ENCODE results near the gene SFXN2.

The SFXN2 gene

DNA sequence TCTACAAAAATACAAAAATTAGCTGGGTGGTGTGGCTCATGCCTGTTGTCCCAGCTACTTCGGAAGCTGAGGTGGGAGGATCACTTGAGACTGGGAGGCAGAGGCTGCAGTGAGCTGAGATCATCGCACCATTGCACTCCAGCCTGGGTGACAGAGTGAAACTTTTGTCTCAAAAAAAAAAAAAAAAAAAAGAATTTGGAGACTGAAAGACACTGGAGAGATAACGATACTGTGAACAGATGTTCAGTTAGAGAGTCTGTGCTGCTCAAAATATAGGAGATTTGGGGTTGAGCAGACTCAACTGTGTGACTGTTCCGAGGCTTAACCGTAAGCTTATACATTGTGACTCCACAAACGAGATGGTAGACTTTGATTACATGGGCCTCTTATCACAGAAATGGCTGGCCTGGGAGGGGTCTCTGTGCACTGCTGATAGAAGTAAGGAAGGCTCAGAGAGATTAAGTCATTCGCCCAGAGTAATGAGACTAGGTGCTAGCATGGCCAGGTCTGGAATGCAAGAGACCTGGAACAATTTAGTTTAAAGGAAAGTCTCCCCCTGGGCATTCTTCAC lies 48.7 kb downstream of the SFXN2 start:
- intact Hi-C loops (cut with DNase I) = no loop called here
- DNase-seq = no peak

DNA sequence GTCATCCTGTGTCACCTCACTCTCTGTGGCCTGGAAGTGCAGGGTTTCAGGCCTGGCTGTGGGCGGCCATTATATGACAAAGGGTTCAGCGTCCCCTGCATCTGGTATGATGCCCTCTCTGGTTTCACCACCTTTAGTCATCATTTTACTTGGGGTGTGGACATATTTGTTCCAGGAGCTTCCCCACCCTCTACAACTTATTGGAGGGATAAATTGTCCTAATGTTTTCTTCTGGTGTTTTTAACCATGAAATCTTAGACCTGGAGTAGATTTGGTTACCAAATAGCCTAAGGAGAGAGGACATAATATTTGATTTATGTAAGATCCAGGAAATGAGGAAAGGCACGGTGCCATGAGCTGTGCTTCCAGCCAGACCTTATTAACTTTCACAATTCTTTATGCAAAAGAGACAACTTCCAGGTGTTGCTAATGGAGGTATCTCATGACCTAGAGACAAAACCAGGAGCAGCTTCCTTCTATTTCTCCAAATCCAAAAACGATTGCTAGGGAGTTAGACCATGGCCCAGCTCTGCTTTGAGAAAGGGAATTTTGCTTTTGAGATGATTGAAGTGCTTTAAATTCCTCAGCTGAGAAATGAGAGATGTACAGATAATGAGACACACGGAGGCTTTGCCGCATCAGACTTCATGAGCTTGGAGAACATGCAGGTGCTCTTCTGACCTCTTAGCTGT lies 50.2 kb downstream of the SFXN2 start:
- intact Hi-C loops (cut with DNase I) = no loop called here
- DNase-seq = no peak

DNA sequence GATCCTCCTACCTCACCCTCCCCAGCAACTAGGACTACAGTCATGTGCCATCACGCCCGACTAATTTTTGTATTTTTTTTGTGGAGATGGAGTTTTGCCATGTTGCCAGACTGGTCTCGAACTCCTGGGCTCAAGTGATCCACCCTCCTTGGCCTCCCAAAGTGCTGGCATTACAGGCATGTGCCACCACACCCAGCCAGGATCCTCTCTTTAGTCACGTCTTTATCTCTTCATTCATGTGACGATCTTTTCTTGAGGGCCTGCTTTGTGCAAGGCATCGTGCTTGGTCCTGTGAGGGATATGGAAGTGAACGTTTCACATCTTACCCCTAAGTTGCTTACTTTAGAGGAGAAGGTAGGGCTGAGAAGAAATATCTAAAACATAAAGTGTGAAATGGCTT lies 50.9 kb downstream of the SFXN2 start:
- DNase-seq = no peak
- intact Hi-C loops (cut with DNase I) = no loop called here

DNA sequence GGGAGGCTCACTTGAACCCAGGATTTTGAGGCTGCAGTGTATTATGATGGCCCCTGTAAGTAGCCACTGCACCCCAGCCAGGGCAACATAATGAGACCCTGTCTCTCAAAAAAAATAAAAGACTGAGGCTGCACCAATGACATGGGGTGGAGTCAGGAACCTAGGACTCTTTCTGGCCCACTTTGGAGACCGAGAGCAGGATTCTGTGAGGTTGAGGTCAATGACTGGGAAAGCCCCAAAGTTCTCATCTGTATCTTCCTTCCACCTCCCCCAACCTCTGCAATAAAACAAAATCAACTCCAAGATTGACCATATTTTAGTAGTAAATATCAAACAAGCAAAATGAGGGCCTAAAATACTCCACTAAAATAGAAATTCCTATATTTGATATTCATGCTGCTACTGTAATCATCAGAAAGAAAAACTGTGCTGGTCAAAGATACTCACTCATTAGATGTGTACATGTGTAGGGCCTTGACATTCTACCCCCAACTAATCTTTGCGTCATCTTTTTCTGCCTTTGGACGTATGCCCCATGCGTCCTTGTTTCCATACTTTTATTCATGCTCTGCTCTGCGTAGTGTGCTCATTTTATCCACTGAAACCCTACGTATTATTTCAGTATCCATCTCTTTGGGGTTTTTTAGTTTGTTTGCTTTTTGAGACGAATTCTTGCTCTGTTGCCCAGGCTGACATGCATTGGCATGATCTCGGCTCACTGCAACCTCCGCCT lies 53.2 kb downstream of the SFXN2 start:
- intact Hi-C loops (cut with DNase I) = no loop called here
- DNase-seq = no peak

DNA sequence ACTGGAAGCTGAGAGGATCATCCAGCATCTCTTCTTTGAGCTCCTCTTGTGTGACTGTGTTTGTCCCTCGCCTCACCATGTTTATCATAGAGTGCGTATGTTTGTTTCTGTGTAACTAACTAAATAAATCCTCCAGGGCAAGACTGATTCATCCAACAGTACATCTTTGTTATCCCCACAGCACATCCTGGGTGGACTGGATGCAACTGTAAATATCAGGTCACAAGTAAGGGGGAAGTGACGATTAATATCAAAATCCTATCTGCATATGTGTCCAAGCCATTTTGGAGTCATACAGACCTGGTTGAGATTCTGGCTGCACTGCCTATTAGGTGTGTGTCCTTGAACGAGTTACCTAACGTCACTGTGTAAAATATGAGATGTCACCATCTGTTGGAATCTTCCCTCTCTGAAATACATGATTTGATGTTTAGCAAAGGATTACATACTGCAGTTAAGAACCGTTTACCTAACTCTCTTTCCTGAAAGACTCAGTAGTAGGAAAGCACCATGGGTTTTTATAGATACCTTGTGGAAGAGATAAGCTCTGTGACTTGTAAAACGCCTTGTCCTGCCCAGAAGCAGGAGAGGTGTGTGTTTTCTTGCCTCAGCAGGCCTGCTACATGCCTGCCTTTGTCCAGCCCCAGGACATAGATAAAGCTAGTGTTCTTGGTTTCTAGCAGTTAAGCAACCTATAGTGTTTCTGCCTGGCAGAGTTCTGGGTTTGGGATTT lies 55.1 kb downstream of the SFXN2 start:
- intact Hi-C loops (cut with DNase I) = no loop called here
- no peak for DNase-seq

DNA sequence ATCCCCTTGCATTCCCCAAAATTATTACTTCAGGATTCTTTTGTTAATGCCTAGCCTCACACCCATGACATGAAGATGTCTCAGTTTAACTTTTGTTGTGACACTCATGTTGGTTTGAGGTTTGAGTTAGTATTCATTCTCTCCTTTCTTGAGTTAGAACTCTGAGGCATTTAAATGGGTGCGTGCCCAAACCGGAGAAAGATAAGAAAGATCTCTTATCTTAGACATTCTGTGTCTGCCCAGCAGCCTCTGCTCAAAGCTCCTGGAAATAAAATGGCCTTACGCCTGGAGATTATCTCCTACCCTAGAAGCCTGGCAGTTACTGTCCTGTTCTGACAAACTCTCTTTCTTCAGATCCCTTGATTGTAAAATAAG lies 55.7 kb downstream of the SFXN2 start:
- intact Hi-C loops (cut with DNase I) = no loop called here
- no peak for DNase-seq

DNA sequence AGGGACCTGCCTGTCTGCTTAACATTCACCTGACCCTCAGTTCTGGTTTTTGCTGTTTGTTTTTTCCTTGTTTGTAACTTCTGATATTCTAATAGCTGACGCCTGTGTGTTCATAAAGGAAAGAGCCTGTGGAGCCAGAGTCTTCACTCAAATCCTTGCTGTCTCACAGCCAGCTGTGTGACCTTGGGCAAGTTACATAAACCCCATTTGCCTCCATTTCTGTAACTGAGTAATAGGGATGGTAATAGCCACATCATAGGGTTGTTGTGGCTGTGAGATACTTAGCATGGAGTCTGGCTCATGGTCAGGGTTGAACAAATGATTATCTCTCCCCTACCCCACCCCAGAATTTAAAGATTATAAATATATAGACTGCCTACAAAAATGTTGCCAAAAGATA lies 56.4 kb downstream of the SFXN2 start:
- no peak for DNase-seq
- intact Hi-C loops (cut with DNase I) = no loop called here

DNA sequence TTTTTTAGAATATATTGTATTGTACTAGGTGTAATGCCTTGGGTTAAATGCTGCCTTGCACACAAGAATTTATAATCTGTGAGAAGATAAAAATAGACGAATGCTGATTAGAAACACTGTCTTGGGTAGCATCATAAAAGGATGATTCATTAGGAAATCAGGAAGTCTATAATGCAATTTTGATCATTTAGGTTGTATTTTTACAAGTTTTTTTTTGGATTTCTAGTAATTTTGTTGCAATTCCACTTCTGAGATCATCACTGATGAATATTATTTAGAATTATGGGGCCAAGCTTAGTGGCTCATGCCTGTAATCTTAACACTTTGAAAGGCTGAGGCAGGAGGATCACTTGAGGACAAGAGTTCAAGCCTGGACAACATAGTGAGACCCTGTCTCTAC lies 58.9 kb downstream of the SFXN2 start:
- intact Hi-C loops (cut with DNase I) = no loop called here
- DNase-seq = no peak

DNA sequence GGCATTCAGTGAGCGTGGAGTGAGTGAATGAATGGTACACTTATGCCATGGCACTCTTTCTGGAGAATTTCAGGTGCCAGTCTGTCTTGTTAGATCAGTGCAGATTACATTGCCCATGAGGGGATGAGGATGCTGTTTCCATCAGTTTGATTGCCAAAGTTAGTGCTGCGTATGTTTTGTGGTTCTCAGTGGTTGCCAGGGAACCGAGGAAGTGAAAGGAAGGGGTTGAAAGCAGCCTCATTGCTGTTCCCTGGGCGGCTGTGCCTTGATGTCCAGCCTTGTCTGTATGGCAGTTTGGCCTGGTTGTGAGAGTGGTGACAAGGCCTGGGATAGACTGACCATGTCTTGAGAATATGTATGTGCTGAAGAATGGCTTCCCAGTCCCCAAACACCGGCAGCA lies 59.5 kb downstream of the SFXN2 start:
- intact Hi-C loops (cut with DNase I) = no loop called here
- DNase-seq = peak in 6 of 42 donors; percentile 16 to 55 (median 26)

DNA sequence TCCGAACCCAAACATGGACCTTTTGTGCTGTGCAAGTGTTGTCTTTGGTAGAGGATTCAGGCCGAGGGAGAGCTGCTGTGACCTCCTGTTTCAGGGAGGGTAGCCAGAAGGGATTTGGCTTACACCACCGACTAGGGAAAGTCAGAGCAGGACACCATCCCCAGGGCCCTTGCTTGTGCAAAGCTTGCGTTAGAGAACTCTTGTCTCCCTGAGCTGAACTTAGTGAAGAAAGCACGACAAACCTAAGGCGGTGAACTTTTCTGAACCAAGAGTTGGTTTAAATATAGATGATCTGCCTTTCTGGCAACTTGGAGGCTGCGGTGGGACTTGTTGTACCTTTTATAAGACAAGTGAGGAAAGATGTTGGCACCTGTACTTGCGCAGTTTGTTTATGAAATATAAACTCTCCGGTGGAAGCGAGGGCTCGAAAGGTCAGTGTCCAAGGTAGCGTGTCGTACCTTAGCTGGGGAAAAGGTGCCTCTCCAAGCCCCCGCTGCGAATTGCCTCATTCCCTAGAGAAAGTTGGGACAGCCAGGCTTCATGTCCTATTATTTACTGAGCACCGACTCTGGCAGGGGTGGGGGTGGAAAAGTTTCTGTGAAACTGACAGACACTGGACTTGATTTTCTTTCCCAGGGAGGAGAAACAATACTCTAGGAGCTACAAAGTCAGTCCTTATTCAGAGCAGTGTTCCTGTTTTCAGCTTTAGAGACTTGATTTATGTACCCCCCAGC lies 60.9 kb downstream of the SFXN2 start:
- peak in 3 of 42 donors; percentile 22 to 56 (median 27) for DNase-seq
- intact Hi-C loops (cut with DNase I) = no loop called here

DNA sequence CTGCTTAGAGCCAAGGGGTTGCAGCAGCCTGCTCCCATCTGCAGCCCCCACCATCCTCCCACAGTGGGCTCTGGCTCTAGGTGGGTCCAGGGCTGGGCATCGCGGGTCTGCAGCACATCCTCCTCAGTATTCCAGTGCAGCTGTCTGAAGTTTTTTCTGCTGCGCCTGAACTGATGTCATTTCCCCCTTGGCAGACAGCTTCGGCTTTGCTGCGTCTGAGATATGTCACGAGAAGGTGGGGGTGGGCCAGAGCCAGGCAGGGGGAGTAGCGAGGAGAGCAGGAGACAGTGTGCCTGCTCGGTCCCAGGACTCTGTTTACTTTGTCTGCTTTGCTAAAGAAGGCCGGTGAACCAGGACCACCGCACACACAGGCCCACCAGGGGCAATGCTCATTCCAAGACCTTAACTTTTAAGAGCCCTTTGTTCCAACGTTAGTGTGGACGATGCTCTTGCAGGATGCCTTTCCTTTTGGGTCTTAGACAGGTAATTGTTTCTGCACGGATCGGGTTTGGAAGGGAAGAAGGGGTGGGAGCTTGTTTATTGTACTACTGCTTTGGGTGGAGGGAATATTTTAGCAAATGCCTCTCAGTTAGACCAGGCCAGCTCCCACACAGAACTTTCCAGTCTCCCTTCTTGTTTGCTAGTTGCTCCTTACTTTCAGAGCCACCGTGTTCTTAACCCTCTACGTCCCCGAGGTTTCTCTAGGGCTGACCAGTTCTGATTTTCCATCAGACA lies 61.7 kb downstream of the SFXN2 start:
- peak; percentile 25 to 82 (median 60) for DNase-seq
- intact Hi-C loops (cut with DNase I) = no loop called here

DNA sequence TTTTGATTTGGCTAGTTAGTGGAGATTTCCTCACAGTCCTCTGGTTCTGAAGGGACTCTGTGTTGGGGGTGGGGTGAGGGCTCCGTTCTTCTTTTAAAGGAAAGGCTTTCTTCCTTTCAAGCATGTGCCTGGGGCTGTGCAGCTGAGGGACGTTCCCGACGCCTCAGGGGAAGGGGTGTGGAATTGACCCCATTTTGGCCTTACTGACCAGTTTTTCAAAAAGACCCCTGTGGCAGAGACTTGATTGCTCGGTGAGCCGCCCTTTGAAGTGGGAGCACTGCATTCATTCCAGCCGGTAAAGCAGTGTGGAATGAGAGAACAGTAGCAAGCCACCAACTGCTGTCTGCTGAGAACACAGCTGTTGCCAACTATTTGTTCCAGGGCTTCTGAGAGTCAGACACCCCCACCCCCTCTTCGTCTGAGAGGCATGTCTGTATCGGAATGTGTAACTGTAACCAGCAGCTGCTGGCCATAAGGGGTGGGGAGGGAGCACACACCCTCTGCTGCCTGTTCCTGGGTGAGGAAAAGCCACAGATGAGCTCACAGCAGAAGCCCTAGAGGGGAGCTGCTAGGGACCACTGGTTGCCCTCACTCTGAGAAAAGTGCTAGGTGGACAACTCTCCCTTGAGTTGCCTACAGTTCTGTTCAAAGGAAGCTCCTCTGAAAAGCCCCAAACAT lies 62.5 kb downstream of the SFXN2 start:
- intact Hi-C loops (cut with DNase I) = no loop called here
- peak in 34 of 42 donors; percentile 14 to 75 (median 39) for DNase-seq

DNA sequence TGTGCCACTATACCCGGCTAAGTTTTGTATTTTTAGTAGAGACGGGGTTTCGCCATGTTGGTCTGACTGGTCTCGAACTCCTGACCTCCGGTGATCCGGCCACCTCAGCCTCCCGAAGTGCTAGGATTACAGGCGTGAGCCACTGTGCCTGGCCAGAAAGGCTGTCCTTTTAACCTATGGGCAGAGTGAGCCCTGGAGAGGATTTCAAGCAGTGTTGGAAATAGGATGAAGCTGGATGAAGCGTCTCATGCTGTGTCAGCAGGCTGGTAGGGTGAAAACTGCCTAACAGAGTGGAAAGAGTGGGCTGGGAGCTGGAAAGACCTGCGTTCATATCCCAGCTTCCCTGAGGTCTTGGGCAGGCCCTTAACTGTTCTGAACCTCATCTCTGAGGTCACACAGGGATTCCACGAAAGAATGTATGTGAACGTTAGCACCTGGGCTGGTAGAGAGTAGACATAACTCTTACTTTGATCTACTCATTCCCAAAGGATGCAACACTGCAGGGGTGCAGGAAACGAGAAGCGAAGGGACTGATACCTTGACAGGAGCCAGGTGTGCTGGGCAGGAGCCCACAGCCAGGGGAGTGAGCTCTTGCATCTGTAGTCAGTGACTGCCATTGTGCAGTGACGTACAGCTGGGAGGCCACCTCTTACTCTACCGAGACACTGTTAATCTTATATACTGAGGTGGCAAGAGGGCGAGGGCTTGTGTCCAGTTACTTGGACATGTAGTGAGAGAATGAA lies 63.4 kb downstream of the SFXN2 start:
- DNase-seq = no peak
- intact Hi-C loops (cut with DNase I) = no loop called here

DNA sequence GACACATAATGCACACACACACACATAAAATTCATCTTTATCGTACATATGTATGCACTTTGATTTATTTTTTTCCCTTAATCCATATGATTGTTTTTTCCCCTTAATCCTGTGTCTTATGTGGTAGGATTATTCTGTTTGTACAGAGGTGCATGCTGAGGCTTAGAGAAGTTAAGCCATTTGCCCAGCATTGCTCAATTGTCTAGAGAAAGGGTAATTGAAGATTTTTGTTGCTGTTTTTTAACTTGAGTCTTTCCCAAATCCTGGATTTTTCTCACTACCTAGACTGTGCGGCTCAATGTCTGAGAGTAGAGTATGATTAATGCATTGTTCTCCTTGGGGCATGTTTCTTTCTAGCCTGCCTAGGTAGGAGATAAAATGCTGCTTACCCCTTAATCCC lies 64.3 kb downstream of the SFXN2 start:
- intact Hi-C loops (cut with DNase I) = no loop called here
- DNase-seq = no peak

DNA sequence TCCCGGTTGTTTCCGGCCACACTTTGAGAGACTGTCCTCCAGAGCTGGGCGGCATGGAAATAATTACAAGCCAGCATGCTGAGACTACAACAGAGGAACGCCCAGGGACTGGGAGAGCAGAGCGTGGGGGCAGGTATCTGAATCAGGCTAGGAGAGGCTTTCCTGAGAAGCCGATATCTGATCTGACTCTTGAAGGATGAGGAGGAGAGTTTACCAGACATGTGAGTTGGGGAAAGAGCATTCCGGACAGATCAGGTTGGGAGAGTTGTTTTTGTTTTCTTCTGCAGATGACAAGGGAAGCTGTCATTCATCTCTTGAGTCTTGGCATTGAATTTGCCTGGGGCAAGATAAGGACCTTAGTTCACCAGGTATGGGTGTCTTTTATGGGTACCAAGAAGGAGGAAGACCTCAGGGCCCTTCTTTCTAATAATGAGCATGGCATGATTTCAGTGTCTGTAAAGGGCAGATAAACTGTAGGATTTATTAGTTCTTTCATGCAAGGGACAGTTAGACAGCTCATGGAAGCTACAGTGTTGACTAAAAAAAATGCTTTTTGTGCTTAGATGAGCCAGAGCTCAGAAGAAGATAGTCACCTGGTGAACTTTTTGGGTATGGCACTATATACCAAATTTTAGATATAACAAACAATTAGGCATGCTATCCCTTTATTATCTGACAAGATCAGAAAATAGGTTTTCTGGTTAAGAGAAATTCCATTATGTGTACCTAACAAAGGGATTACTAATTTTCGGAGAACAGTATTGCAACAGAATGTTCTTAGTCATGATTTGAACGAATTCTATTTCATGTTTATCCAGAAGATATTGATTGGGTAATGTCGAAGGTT lies 65.5 kb downstream of the SFXN2 start:
- intact Hi-C loops (cut with DNase I) = no loop called here
- DNase-seq = no peak

DNA sequence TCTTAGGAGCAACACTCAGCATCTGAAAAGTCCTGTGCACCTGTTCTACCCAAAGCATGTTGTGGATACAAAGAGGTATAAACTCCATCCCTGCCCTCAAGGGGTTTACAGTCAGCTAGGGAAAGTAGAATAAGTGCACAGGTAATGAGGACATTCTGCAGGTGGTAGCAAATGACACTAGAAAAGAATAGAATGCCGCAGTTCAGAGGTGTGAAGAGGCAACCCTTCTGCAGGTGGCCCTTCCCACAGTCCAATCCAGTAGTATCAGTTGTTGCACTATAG lies 66.0 kb downstream of the SFXN2 start:
- DNase-seq = no peak
- intact Hi-C loops (cut with DNase I) = no loop called here
